GM20431 (cell line): ENCODE data around the gene ZACN.
"Not testable (repeated sequence)": the region's sequence is repeated elsewhere in the genome, so short reads cannot be mapped to it uniquely, and the experiment has no call there.

Source experiments
- in situ Hi-C: fragments of 300-500 bp; cut with MseI, MboI; formaldehyde crosslinking; loops from one replicate; pipeline ENCODE4 v1.15.0; 2020; ENCODE audit warnings: low sequenced_read_pairs; ENCODE audit not compliant: unreplicated experiment

Gene ZACN

GRCh38 chr17:76078860-76079534, at the start of gene ZACN:
ZACN (plus strand) TSS chr17:76079182; CDS start chr17:76079265, 83 bp downstream.
- in situ Hi-C loops = no loop called here

DNA sequence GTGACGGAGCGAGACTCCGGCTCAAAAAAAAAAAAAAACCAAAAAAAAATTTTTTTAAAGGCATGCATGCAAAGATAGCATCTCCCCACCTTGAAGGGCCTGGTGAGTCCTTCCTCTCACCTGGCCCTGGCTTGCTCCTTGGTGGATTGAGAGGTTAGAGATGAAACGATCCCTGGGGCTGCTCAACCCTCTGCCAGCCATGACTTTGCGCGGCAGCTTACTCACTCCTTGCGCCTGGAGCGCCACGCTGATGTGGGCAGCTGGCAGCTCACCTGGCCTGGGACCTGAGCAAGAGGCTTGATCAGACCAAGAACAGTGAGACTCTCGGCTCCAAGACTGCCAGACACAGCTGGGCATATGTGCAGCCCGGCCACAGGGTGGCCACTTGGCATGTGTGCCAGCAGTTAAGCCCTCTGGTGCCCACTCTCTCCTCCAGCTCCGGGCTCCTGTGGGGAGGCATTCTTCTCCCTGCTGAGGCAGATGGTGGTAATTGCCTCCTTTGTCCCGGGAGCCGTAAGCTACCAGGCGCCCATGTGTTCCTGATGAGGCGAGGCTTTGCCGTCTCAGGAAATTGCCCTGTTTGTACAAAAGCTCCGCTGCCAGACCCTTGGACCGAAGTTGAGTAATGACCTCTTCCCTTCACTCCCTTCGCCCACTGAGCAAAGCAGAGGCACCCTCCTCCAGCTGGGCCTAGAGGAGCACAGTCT, 46.8 kb upstream of the ZACN start:
- in situ Hi-C loops = no loop called here

DNA sequence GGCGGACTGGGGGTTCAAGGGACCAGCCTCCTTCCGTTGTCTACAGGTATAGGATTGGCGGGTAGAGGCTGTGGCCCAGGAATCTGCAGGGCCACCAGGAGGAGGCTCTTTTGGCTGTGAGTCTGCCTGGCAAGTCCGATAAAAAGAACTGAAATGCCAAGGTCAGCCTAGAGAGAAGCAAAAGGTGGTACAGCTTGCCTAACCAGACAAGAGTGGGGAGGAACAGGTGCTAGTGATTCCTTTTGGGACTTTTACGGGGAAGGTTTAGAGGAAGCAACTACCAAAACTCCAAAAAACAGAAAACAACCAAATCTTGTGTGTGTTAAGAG, 46.2 kb upstream of the ZACN start:
- in situ Hi-C loops = no loop called here

GRCh38 chr17:76033139-76033538, 45.8 kb upstream of the ZACN start:
- in situ Hi-C loops = no loop called here

DNA sequence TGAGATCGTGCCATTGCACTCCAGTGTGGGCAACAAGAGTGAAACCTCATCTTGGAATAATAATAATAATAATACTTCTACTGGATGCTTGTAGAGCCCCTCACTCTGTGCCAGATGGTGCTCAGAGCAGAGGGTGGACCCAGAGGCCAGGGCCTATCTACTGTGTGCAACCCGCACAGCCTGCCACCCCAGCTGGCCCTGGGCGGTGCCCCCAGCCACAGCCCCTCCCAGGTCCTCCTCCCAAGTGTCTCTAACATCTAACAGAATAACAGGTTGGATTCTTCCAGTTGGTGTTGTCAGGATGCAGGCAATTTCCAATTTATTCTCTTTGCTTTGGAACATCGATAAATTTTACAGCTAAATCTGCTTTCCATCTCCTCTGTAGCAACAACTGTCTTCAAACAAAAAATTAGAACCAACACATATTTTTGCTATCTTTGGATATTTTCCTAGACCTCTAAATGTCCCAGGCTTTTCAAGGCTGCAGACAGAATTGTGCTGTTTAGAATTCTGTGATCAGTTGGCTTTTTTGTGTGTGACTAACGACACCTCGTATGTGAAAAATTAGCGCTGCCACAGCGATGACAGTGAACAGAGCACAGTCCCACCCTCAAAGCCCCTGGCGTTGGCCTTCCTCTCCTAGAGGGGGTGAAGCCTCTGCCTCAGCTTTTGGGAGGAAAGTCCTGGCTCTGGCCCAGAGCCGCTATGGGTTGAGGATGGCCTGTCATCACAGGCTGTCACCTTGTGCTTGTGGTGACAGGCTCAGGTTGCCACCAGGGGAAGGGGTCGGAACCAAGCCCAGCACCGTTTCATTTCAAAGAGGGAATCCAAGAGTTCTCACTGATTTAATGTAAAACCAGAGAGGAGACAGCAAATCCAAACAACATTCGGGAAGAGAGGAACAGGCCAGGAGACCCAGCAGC, 44.3 kb upstream of the ZACN start:
- in situ Hi-C loops = no loop called here

GRCh38 chr17:76036497-76037261, 42.3 kb upstream of the ZACN start:
- in situ Hi-C loops = no loop called here

DNA sequence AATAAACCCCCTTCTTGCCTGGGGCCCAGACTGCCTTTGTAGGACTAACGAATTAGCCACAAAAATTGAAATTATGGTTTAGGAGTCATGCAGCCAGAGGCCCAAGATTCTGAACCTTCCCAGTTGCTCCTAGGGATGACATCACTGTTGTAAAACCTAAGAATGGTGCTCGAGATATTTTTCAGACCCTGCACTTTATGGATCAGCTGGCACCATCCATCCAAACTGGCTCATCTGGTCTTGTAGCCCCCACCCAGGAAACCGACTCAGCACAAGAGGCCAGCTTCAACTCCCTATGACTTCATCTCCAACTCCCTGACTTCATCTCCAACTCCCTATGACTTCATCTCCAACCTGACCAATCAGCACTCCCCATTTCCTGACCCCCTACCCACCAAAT, 40.9 kb upstream of the ZACN start:
- in situ Hi-C loops = no loop called here

GRCh38 chr17:76039121-76039520, 39.9 kb upstream of the ZACN start:
- in situ Hi-C loops = no loop called here

DNA sequence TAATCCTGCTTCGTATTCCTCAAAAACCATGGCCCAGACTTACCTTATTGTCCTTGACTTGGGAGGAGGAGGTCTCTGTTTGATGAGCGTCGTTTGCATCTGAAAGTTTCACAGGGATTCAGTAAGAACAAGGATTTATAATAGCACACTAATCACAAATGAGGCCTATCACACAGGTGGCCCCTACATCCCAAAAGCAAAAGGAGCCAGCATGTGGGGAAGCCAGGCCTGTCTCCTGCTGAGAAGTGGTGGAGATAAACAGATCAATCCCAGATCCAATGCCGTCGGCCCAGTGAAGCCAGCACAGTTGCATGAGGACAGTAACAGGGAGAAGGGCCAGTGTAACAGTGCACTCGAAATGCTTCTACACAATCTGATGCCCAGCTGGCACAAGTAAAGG, 38.6 kb upstream of the ZACN start:
- in situ Hi-C loops = no loop called here

DNA sequence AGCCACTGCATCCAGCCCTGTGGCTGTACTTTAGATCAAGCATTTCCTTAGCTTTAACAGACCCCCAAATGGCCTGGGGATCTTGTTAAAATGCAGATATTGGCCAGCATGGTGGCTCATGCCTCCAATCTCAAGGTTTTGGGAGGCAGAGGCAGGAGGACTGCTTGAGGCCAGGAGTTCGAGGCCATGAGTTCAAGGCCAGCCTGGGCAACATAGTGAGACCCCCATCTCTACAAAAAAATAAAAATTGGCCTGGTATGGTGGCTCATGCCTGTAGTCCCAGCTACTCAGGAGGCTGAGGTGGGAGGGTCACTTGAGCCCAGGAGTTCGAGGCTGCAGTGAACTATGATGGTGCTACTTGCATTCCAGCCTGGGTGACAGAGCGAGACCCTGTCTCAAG, 36.1 kb upstream of the ZACN start:
- in situ Hi-C loops = not testable (repeated sequence)

- in situ Hi-C loops = not testable (repeated sequence)
Measured at GRCh38 chr17:76044475-76045007, 34.4 kb upstream of the ZACN start.

- in situ Hi-C loops = no loop called here
Measured at GRCh38 chr17:76046064-76046463, 32.9 kb upstream of the ZACN start.

DNA sequence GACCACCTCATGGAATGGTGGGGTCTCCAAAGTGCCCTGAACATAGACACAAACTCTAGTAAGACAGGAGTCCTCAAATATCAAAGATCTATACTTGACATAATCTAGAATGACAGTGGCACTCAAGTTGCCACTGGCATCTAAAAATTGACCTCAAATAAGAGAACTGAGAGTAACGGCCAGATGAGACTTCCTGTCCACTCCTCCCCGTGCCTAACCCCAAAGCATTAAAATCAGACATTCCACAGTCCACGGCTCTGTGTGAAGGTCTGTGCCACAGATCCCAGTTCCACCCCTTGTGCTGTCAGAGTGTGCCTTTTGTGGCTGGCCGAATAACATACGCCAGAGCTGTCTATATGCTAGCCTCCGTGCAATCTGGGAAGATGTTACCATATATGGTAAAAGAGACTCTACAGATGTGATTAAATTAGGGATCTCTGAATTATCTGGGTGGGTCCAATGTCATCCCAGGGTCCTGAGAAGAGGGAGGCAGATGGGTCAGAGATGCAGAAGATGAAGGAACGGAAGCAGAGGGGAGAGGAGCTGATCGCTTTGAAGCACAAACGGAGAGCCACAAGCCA, 30.9 kb upstream of the ZACN start:
- in situ Hi-C loops = no loop called here

- in situ Hi-C loops = no loop called here
Measured at GRCh38 chr17:76048711-76049110, 30.3 kb upstream of the ZACN start.

DNA sequence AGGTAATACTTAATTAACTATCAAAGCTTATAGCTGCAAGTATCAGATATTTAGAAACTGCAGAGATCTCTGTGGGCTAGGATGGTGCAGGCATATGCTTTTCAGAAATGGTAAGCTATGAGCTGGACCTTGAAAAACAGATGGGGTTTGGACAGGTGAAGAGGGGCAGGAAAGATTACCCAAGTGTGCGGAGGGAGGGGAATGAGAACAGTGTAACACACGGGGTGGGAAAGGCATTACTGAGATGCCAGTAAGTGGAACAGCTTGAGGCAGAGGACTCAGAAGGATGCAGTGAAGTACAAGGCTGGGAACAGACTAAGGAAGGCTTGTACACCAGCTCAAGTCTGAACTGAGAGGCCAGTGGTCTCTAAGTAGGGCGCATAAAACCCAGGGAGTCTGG, 29.7 kb upstream of the ZACN start:
- in situ Hi-C loops = no loop called here

DNA sequence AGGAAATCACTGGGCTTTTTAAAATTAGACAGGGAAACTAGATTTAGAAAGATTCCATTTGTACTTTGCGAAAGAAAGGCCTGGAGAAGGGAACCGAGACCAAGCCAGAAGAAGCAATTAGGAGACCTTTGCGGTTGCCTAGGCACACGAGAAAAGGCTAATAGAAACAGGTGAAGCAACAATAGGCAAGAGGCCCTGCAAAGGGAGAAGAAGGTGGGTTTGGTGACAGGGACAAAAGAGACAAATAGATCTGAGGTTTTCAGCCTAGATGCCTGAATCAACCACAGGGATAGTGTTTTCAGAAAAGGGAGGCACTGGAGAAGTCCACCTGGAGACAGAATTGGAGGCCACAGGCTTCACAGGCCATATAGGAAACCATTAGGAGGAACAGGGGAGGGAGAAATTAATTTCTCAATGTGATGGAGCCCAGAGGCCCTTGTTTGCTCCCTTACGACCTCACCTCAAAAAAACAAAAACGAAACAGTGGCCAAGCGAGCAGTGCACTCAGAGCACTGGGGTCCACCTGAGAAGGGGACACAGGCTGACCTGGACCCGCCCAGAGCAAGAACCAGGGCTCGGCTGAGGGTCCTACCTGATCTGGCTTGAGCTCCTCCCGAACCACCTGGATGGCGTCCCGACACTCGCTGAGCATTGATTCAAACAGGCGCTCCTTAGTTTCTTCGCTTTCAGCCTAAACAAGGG, 29.0 kb upstream of the ZACN start:
- in situ Hi-C loops = no loop called here

DNA sequence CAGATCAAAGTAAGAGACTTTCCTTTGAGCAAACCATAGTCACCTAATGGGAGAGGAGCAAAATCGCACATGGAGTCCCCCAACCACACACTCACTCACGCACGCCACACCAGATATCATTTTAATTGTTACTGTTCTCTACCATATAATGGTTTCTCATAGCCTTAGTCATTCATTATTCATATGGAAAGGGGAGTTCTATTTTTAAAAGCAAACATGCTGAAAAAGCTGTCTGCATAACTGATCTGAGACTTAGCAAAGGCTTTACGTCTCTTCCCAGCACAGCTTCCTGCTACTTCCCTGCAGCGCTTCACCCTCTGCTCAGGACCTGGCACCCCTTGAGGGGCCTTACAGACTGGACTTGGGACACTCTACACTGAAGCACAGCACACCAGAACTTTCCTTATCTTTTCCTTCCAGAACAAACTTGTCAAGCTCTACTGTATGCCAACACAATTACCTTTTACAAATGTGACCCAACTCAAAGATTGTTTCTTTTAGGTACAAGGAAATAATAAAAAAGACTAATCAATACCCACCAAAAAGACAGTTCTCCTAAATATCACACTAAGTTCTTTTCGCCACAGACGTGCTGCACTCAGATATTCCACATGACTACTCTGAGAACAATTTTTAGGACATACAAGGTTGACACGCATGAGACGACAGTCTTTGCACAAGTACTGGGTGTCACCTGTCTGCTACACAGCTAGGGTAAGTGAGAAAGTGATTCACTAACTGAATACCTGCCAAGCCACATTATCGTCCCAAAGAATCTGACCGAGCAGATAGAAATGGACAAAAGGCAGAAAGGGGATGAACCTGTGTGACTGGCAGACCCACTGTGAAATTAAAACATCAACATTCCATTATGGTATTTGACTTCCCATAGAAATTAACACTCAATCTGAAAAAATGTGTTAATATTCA, 28.2 kb upstream of the ZACN start:
- in situ Hi-C loops = no loop called here

DNA sequence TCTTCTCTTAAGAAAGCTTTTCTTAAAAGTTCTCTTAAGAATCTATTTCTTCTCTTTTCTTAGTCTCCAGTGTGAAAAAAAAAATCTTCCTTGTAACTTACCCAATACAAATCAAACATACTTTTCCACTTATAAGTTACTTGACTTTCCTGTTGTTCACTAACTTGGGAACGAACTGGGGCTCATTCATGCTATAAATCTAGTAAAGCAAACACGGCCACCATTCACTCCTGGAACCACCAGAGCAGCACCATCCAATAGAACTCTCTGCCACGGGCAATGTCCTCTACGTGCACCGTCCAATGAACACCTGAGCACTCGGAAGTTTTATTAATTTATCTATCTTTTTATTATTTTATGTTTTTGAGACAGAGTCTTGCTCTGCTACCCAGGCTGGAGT, 27.4 kb upstream of the ZACN start:
- in situ Hi-C loops = no loop called here
